ENCODE data around the gene FAM110D.

- TF ChIP-seq POLR2A (IDR thresholded peaks at IDR 0.05) (no peak), CTCF (IDR thresholded peaks at IDR 0.05) (no peak)
These were observed 22.9 kb downstream of the FAM110D start for GRCh38 chr1:26181586-26182382.
